IPS DF 6.9 (cell line): ENCODE results near the gene TNFSF9.
"Not testable (repeated sequence)": the region's sequence is repeated elsewhere in the genome, so short reads cannot be mapped to it uniquely, and the experiment has no call there.

Experiments used
- DNase-seq: peaks from one replicate; pipeline ENCODE4 v3.0.0-alpha.2; 2013; ENCODE audit warnings: low read depth, low spot score
- H3K27ac ChIP-seq: one replicate; pipeline ENCODE4 v1.5.1; 2013; ENCODE audit warnings: low read length, control low read depth
- H3K27me3 ChIP-seq: 2 replicates; pipeline ENCODE4 v1.6.1; 2013; ENCODE audit warnings: mild to moderate bottlenecking, low read length; ENCODE audit not compliant: control insufficient read depth, insufficient read depth
- H3K36me3 ChIP-seq: 2 replicates; pipeline ENCODE4 v1.6.1; 2013; ENCODE audit warnings: low read length; ENCODE audit not compliant: control insufficient read depth, insufficient read depth
- H3K4me1 ChIP-seq: 2 replicates; pipeline ENCODE4 v1.6.1; 2013; ENCODE audit warnings: low read length; ENCODE audit not compliant: control insufficient read depth, insufficient read depth
- H3K4me3 ChIP-seq: 2 replicates; pipeline ENCODE4 v1.5.1; 2013; ENCODE audit warnings: mild to moderate bottlenecking, low read length
- H3K9me3 ChIP-seq: 2 replicates; pipeline ENCODE4 v1.6.1; 2013; ENCODE audit warnings: low read length, inconsistent platforms; ENCODE audit not compliant: control insufficient read depth, insufficient read depth
- WGBS: extraction: QIAGEN DNeasy Blood & Tissue Kit; methylation state at CpG from one replicate; pipeline ENCODE4 v1.1.7; 2013; ENCODE audit warnings: mixed read lengths, missing lambda C conversion rate; ENCODE audit not compliant: insufficient read length, insufficient coverage; 5-methylcytosine and 5-hydroxymethylcytosine counted together

TNFSF9 gene

DNA sequence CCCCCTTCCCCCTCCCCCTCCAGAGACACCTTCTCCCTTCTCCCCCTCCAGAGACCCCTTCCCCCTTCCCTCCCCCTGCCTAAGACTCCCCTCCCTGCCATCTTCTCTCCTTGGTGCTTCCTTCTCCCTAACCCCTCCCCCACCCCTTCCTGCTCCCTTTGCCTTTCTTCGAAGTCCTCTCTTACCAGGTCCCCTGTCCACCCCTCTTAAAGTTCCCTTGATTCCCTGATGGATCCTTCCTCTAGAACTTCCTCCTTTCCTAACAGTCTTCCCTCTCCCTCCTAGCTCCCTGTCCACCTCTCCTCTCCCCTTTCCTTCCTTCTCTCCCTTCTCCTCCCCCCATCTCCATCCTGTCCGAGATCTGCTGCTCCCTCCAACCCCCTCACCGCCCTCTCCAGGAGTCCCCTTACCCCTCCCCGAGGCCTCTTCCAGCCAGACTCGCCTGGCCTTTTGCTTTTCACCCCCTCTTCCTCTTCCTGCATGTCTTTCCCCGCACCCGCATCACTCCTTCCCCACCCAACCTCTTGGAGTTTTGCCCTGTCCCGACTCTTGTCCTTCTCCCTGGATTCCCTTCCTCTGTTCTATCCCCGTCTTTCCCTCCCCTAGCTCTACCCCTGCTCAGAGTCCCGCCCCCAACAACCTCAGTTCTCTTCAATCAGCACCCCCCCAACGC is 3.1 kb downstream of the TNFSF9 start:
- Histone ChIP-seq H3K27me3 (peaks cover 14% of the 10 kb centered on the region; the same call in 1 of the 2 replicates), H3K27ac (no peak overlapping the region), H3K4me1 (peaks cover 4% of the 10 kb centered on the region), H3K4me3 (peak overlapping the region; percentile 22; the same call in 1 of the 2 replicates), H3K36me3 (peaks cover 4% of the 10 kb centered on the region; the same call in 1 of the 2 replicates), H3K9me3 (no peaks in the 10 kb centered on the region; the same call in 1 of the 2 replicates)
- DNase-seq, result no peak
- WGBS, result no CpG with 5 or more reads among the region's 11 CpGs

DNA sequence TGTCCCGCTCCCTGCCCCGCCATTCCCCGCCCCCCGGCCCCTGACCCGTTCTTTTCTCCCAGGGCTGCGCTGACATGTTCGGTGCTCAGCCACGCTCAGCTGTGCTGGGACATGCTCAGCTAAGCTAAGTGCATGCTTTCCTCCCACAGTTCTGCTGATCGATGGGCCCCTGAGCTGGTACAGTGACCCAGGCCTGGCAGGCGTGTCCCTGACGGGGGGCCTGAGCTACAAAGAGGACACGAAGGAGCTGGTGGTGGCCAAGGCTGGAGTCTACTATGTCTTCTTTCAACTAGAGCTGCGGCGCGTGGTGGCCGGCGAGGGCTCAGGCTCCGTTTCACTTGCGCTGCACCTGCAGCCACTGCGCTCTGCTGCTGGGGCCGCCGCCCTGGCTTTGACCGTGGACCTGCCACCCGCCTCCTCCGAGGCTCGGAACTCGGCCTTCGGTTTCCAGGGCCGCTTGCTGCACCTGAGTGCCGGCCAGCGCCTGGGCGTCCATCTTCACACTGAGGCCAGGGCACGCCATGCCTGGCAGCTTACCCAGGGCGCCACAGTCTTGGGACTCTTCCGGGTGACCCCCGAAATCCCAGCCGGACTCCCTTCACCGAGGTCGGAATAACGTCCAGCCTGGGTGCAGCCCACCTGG is 3.7 kb downstream of the TNFSF9 start:
- no peak overlapping the region for H3K4me3 ChIP-seq
- peaks cover 14% of the 10 kb centered on the region; the same call in 1 of the 2 replicates for H3K27me3 ChIP-seq
- no peaks in the 10 kb centered on the region; the same call in 1 of the 2 replicates for H3K9me3 ChIP-seq
- peaks cover 4% of the 10 kb centered on the region; the same call in 1 of the 2 replicates for H3K36me3 ChIP-seq
- peaks cover 4% of the 10 kb centered on the region for H3K4me1 ChIP-seq
- H3K27ac ChIP-seq, result no peak overlapping the region
- DNase-seq, result no peak
- WGBS, result no CpG with 5 or more reads among the region's 40 CpGs

DNA sequence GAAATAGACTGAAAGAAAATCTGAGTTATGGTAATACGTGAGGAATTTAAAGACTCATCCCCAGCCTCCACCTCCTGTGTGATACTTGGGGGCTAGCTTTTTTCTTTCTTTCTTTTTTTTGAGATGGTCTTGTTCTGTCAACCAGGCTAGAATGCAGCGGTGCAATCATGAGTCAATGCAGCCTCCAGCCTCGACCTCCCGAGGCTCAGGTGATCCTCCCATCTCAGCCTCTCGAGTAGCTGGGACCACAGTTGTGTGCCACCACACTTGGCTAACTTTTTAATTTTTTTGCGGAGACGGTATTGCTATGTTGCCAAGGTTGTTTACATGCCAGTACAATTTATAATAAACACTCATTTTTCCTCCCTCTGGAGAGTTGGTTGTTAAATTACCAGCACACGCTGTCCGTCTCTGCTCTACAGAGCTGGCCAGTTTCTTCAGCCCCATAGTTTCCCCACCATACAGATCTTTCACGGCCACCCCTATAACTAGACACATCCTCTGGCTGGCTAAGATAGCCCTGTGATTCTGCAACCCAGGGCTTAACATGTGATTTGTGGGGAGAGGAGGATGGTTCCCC is 4.8 kb downstream of the TNFSF9 start:
- Histone ChIP-seq H3K9me3 (no peaks in the 10 kb centered on the region; the same call in 1 of the 2 replicates), H3K27ac (no peak overlapping the region), H3K36me3 (peaks cover 4% of the 10 kb centered on the region; the same call in 1 of the 2 replicates), H3K27me3 (peaks cover 13% of the 10 kb centered on the region; the same call in 1 of the 2 replicates), H3K4me3 (no peak overlapping the region), H3K4me1 (peaks cover 4% of the 10 kb centered on the region)
- no peak for DNase-seq
- no CpG with 5 or more reads among the region's 10 CpGs for WGBS

DNA sequence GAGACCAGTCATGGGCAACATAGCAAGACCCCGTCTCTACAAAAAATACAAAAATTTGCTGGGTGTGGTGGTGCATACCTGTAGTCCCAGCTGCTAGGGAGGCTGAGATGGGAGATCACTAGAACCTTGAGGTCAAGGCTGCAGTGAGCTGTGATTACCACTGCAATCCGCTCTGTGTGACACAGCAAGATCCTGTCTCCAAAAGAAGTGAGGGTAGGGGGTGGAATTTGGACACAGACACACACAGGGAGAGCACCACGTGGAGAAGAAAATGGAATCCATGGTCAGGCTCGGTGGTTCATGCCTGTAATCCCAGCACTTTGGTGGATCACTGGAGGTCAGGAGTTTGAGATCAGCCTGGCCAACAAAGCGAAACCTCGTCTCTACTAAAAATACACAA is 8.7 kb downstream of the TNFSF9 start:
- DNase-seq, result no peak
- Histone ChIP-seq H3K4me3 (no peak overlapping the region), H3K9me3 (no peaks in the 10 kb centered on the region; the same call in 1 of the 2 replicates), H3K27me3 (no peaks in the 10 kb centered on the region), H3K36me3 (peaks cover 3% of the 10 kb centered on the region; the same call in 1 of the 2 replicates), H3K27ac (no peak overlapping the region), H3K4me1 (no peaks in the 10 kb centered on the region; the same call in 1 of the 2 replicates)
- WGBS, result no CpG with 5 or more reads among the region's 6 CpGs

DNA sequence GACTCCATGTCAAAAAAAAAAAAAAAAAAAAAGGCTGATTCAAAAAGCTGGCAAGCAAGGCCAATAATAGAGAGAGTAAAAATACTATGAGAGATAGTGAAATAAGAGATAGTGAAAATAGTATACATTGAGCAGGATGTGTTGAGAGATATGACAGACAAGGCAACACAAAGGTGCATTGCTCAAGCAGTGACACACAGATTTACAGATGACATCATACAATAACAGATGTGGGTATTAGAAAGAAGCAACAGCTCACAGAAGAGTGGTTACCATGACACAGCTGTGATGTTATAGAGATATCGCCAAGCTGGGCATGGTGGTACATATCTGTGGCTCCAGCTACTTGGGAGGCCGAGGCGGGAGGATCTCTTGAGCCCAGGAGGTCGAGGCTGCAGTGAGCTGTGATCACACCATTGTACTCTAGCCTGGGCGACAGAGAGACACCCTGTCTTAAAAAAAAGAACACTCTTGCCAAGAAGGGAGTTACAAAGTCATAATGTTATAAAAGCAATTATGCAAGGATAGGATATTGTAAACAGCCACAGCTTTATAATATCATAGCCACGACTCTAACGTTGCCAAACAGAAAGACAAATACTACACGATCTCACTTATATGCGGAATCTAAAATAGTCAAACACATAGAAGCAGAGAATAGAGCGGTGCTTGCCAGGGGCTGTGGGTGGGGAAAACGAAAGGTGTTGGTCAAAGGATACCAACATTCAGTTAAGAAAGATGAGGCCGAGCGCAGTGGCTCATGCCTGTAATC is 10.3 kb downstream of the TNFSF9 start:
- H3K4me1 ChIP-seq, result no peaks in the 10 kb centered on the region
- no peak overlapping the region for H3K27ac ChIP-seq
- H3K36me3 ChIP-seq, result no peaks in the 10 kb centered on the region
- no peaks in the 10 kb centered on the region for H3K27me3 ChIP-seq
- H3K9me3 ChIP-seq, result no peaks in the 10 kb centered on the region; the same call in none of the 2 replicates
- no peak for DNase-seq
- no CpG with 5 or more reads among the region's 13 CpGs for WGBS
- H3K4me3 ChIP-seq, result no peak overlapping the region

DNA sequence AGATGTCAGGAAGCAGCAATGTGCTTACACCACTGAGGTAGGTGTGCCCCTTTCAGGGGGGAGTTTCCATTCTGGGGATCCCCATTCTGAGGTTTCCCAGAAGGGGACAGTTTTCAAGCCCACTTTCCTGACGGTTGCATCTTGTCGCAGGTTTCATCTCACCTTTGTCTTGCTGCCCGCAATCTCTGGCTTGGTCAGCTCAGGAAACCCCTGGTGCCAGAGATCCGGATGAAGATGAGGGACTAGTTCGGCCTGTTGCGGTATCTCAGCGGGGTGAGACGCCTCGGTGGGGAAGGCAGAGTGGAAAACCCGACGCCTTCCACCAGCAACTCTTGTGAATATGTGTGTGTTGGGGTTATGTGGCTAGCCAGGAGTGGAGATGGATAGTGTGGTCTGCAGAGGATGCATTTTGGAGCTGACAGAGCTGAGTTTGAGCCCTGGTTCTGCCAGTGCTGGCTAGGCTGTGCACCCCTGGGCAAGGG is 13.1 kb downstream of the TNFSF9 start:
- no CpG with 5 or more reads among the region's 11 CpGs for WGBS
- H3K27me3 ChIP-seq, result no peaks in the 10 kb centered on the region
- no peak overlapping the region for H3K27ac ChIP-seq
- no peak for DNase-seq
- no peaks in the 10 kb centered on the region for H3K36me3 ChIP-seq
- no peak overlapping the region for H3K4me3 ChIP-seq
- H3K4me1 ChIP-seq, result no peaks in the 10 kb centered on the region
- H3K9me3 ChIP-seq, result no peaks in the 10 kb centered on the region; the same call in 1 of the 2 replicates

DNA sequence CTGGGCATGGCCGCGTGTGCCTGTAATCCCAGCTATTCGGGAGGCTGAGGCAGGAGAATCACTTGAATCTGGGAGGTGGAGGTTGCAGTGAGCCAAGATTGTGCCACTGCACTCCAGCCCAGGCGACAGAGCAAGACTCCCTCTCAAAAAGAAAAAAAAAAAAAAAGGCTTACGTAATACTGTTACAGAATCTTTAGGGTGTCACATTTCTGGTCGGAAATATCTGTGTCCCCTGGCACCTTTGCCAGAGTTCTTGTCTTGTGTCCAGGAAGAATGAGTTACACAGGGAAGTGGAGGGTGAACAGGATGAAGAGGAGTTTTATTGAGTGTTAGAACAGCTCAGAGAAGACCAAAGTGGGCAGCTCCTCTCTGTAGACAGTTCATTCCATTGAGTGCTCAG is 19.9 kb downstream of the TNFSF9 start:
- not testable (repeated sequence) for H3K36me3 ChIP-seq, H3K4me3 ChIP-seq, H3K9me3 ChIP-seq, DNase-seq, H3K27me3 ChIP-seq, H3K27ac ChIP-seq, H3K4me1 ChIP-seq
- no CpG with 5 or more reads among the region's 6 CpGs for WGBS

DNA sequence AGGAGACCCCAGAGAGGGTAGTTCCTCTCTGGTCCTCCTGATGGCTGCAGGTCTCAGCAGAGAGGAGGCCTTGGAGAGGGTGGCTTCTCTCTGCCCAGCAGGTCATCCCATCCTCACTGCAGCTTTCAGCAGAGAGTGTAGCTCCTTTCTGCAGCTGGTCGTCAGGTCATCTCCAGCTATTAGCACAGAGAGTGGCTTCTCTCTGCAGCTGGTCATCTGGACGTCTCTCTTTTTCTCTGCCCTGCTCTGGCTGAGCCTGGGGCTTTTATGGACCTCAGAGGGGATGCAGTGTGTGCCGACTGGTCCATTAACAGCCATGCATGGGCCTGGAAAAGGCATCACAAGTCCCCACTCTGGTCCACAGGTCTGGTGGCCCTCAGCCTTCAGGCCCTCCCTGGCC is 20.3 kb downstream of the TNFSF9 start:
- Histone ChIP-seq H3K27me3 (no peaks in the 10 kb centered on the region), H3K27ac (no peak overlapping the region), H3K9me3 (no peaks in the 10 kb centered on the region), H3K36me3 (no peaks in the 10 kb centered on the region), H3K4me1 (peaks cover 5% of the 10 kb centered on the region), H3K4me3 (no peak overlapping the region)
- no peak for DNase-seq
- WGBS, result no CpG with 5 or more reads among the region's 3 CpGs

DNA sequence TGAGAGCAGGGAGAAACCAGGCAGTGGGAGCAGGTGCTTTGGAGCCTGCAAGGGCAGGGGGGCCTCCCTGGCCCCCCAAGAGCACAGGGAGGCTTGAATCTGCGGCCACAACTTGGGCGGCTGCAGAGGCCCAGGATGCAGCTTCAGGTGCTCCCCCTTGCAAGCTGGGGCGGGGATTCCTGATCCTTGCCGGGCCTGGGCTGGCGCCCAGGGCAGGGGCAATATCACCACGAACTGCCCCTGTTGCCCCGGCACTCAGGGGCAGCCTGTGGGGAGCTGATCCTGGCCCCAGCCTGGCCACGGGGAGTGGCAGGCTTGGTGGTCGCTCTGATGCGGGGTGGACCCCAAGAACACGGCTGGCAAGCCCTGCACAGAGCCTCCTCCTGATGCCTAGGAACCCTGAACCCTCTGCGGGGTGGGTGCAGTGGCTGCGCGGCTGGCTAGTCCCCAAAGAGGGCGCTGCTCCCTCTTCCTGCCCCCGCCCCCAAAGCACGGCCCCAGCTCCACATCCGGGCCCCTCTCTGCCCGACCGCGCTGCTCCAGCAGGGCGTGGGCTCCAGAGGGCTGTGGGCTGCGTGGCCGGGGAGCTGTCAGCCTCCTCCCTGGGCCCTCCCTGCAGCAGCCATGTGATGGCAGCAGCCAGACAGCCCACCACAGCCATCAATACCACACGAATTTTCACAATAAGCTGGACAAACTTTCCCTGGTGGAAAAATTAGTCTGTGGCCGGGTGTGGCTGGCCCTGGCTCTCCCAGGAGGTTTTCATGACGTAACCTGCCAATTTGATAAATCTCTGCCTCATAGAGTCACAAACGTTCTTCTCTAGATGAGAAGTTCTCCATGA is 21.0 kb downstream of the TNFSF9 start:
- WGBS, result no CpG with 5 or more reads among the region's 28 CpGs
- no peak overlapping the region for H3K27ac ChIP-seq
- no peak for DNase-seq
- H3K36me3 ChIP-seq, result no peaks in the 10 kb centered on the region
- H3K9me3 ChIP-seq, result no peaks in the 10 kb centered on the region
- no peak overlapping the region for H3K4me3 ChIP-seq
- H3K4me1 ChIP-seq, result peaks cover 5% of the 10 kb centered on the region
- no peaks in the 10 kb centered on the region for H3K27me3 ChIP-seq
